Measurements from ENCODE around the gene GJD2. TPM values are rescaled to one million over a fixed set of nuclear protein-coding genes. Genes with fewer than 3 reads are reported as not detected.

The GJD2 gene
- total and polyA plus RNA-seq, 2 experiments from 2014 or later, result 0.45 TPM; not detected in 1

GRCh38 chr15:34796847-34797435 lies 42.1 kb upstream of the GJD2 start:
- no peaks in the 10 kb centered on the region for H3K9me3 ChIP-seq (ENCODE audit: low read depth)
- peaks cover 31% of the 10 kb centered on the region for H3K36me3 ChIP-seq
- H3K4me1 ChIP-seq (ENCODE audit: low read depth), result peaks cover 50% of the 10 kb centered on the region
- peak in 1 of 2 donors; percentile 92 for DNase-seq (ENCODE audit: low read depth in 1 of 2, low spot score in 1 of 2)
- no peak overlapping the region for H3K4me3 ChIP-seq
- TF ChIP-seq, protein P1, sequence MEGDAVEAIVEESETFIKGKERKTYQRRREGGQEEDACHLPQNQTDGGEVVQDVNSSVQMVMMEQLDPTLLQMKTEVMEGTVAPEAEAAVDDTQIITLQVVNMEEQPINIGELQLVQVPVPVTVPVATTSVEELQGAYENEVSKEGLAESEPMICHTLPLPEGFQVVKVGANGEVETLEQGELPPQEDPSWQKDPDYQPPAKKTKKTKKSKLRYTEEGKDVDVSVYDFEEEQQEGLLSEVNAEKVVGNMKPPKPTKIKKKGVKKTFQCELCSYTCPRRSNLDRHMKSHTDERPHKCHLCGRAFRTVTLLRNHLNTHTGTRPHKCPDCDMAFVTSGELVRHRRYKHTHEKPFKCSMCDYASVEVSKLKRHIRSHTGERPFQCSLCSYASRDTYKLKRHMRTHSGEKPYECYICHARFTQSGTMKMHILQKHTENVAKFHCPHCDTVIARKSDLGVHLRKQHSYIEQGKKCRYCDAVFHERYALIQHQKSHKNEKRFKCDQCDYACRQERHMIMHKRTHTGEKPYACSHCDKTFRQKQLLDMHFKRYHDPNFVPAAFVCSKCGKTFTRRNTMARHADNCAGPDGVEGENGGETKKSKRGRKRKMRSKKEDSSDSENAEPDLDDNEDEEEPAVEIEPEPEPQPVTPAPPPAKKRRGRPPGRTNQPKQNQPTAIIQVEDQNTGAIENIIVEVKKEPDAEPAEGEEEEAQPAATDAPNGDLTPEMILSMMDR (IDR thresholded peaks at IDR 0.05; ENCODE audit: low read depth, low read length), result no peak
- no peaks in the 10 kb centered on the region for H3K27me3 ChIP-seq
- H3K27ac ChIP-seq, result peak overlapping the region; percentile 100

GRCh38 chr15:34795267-34796081 lies 40.7 kb upstream of the GJD2 start, which contains the start of gene ACTC1:
TSS of gene ACTC1 (minus strand) at chr15:34795549. CDS start at chr15:34794808, 741 bp downstream.
- no peaks in the 10 kb centered on the region for H3K9me3 ChIP-seq (ENCODE audit: low read depth)
- no peaks in the 10 kb centered on the region for H3K27me3 ChIP-seq
- peak within 1 kb of the TSS; percentile 100 for H3K27ac ChIP-seq
- peaks cover 46% of the 10 kb centered on the region for H3K36me3 ChIP-seq
- TF ChIP-seq, protein P1 (IDR thresholded peaks at IDR 0.05; ENCODE audit: low read depth, low read length), result no peak
- H3K4me3 ChIP-seq, result peak within 1 kb of the TSS; percentile 82
- peak; percentile 55 to 96 for DNase-seq (ENCODE audit: low read depth in 1 of 2, low spot score in 1 of 2)
- H3K4me1 ChIP-seq (ENCODE audit: low read depth), result peaks cover 45% of the 10 kb centered on the region

DNA sequence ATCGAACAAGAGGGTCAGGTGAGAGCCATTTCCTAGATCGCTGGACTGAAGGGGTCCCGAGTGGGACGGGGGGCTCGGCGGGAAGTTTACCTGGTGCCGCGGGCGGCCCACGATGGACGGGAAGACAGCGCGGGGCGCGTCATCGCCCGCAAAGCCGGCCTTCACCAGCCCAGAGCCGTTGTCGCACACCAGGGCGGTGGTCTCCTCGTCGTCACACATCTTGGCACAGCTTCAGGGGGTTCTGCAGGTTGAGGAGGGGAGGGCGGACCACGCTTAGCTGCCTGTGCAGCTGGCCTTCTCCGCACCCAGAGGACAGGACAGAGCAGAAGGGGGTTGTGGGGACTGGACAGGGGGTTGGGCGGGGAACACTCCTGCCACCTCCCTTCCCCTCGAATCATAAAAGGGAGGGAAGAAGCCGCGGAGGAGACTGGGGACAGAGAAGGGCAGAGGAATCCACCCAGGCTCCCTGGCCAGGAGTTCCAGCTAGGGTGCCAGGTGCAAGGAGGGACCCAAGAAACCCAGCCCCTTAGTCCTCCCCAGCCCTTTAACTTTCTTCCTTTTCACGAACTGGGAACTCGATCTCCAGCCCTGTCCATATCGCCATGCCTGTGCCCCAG lies 39.9 kb upstream of the GJD2 start:
- DNase-seq (ENCODE audit: low read depth in 1 of 2, low spot score in 1 of 2), result no peak
- Histone ChIP-seq H3K9me3 (ENCODE audit: low read depth) (no peaks in the 10 kb centered on the region), H3K27ac (peak overlapping the region; percentile 100), H3K27me3 (no peaks in the 10 kb centered on the region), H3K4me3 (peak overlapping the region; percentile 82), H3K4me1 (ENCODE audit: low read depth) (peaks cover 37% of the 10 kb centered on the region), H3K36me3 (peaks cover 48% of the 10 kb centered on the region)
- TF ChIP-seq, protein P1 (IDR thresholded peaks at IDR 0.05; ENCODE audit: low read depth, low read length), result no peak

DNA sequence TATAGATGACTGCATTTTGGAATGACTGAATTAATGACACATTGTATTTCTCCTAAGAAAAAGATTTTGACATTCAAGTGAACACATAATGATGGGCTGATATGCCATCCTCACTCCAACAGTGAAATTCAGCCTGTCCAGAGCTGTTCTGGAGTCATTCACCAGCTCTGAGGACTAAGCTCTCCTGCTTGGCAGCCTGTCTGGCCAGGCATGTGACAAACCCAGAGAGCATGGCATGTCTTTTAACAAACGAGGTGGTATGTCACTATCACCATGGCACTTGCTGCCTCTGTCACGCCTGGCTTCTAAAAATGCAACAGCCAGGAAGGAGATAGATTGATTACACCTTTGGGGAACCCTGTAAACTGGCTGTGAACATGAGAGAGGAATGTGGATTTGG lies 39.1 kb upstream of the GJD2 start:
- peak overlapping the region; percentile 82 for H3K4me3 ChIP-seq
- TF ChIP-seq, protein P1 (IDR thresholded peaks at IDR 0.05; ENCODE audit: low read depth, low read length), result no peak
- peaks cover 48% of the 10 kb centered on the region for H3K36me3 ChIP-seq
- peak in 1 of 2 donors; percentile 30 for DNase-seq (ENCODE audit: low read depth in 1 of 2, low spot score in 1 of 2)
- H3K4me1 ChIP-seq (ENCODE audit: low read depth), result peaks cover 29% of the 10 kb centered on the region
- no peaks in the 10 kb centered on the region for H3K27me3 ChIP-seq
- H3K9me3 ChIP-seq (ENCODE audit: low read depth), result no peaks in the 10 kb centered on the region
- H3K27ac ChIP-seq, result peak overlapping the region; percentile 100

DNA sequence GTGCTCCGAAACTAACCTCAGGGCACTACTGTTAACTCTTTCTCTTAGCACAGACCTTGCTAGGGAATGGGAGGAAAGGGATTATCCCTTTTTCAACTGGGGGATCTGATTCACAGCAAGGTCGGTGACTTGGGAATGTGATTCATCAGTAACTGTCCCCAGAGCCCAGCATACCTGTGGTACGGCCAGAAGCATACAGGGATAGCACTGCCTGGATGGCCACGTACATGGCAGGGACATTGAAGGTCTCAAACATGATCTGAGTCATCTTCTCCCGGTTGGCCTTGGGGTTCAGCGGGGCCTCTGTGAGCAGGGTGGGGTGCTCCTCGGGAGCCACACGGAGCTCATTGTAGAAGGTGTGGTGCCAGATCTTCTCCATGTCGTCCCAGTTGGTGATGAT lies 38.3 kb upstream of the GJD2 start:
- H3K4me3 ChIP-seq, result peak overlapping the region; percentile 82
- H3K27me3 ChIP-seq, result no peaks in the 10 kb centered on the region
- H3K27ac ChIP-seq, result peak overlapping the region; percentile 100
- H3K4me1 ChIP-seq (ENCODE audit: low read depth), result peaks cover 21% of the 10 kb centered on the region
- no peaks in the 10 kb centered on the region for H3K9me3 ChIP-seq (ENCODE audit: low read depth)
- DNase-seq (ENCODE audit: low read depth in 1 of 2, low spot score in 1 of 2), result no peak
- TF ChIP-seq, protein P1 (IDR thresholded peaks at IDR 0.05; ENCODE audit: low read depth, low read length), result no peak
- H3K36me3 ChIP-seq, result peaks cover 48% of the 10 kb centered on the region
